ENCODE results near the gene ARHGEF4.
A peak's percentile ranks its signal among the peaks of the same experiment; 100 is the strongest.

Gene ARHGEF4, protein sequence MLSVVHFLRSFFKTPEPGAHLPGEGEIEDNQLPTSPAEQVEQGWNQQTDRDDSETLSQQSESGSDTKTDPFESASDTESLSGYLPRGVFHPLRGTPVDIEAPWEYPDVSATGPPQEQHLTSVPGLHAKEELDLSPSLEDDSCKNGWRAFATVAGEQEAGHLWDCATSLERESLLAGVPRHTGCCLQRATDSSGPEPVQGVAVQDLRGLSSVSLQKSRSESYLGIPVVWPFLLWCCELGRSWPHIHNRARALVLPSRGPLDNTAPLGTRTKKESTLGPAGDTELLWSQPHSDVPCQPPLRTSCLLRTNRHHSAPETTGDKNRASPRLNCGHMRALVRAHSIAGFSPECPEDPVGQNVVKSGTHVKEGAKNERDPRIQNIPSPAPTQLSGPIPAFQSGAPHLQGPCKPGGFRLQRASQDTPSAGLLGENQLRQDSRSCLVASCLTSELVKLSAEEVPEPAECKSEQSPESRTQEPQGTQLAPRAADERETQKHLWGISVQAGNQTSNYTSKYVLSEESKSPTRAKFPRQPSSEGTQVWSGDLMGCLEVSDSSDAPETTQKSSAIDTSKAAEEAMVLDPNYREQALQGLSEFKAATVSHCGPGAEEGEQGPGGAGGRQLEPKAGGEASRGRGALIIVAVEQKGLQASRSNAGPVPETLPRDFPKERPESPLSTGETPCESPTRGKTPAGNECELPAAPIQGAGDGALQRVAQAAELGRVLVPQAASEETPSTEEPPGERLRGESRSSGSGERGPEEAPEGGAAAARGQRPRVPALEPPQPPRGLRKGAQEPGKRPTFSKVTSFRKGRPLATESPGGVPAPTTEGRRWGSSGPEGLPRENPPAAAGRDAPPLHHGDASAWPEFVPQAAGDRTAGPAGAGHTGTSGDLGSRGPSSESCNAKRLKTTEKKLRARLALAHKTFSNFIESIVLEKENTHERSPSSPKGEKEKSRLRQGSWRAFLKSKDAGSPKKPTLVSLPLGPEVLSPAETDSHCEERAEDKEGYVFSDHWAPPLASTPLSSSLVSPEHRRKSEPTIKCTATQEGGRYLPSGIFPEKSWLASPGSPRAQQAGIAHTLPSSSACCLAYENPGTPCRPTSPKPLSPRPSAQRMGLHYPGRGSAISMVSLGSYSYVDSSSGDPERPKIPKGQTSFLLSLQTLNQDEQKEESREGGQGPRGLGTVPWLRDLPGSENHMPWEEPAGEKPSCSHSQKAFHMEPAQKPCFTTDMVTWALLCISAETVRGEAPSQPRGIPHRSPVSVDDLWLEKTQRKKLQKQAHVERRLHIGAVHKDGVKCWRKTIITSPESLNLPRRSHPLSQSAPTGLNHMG (N-terminal part only)

DNA sequence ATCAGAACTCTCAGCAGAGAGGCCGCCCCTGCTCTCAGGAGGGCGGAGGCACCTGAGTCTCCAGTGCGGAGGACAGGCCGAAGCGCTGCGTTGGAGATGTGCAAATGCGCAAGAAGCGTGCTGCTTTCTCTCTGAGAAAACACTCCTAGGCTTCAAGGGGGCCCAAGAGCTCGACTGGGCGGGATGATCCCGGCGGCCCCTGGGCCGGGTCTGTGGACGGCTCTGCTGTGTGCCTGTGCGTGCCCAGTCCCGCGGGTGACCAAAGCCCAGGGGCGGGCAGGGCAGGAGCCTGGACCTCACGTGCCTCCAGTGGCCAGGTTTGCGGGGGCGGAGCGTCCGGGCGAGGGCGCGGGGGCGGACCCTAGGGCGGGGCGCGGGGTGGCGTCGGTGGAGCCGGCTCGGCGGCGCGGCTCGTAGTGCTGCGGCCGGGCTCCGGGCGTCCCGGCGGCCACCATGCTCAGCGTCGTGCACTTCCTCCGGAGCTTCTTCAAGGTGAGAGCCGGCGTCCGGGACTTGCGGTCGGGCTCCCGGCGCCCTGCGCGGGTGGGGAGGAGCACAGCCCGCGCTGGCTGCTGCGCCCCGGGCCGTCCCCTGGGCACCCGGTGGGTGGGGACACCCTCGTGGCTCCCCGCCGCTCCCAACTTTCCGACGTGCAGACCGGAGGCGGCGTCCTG is at the start of gene ARHGEF4:
Gene ARHGEF4 (plus strand): TSS at position 414 of the 674 bp plus-strand sequence. CDS start 40 bp downstream, at position 454.
- peak within 1 kb of the TSS; percentile 48 for H3K4me3 ChIP-seq (ENCODE audit: low read length)
- TF ChIP-seq, protein P1, sequence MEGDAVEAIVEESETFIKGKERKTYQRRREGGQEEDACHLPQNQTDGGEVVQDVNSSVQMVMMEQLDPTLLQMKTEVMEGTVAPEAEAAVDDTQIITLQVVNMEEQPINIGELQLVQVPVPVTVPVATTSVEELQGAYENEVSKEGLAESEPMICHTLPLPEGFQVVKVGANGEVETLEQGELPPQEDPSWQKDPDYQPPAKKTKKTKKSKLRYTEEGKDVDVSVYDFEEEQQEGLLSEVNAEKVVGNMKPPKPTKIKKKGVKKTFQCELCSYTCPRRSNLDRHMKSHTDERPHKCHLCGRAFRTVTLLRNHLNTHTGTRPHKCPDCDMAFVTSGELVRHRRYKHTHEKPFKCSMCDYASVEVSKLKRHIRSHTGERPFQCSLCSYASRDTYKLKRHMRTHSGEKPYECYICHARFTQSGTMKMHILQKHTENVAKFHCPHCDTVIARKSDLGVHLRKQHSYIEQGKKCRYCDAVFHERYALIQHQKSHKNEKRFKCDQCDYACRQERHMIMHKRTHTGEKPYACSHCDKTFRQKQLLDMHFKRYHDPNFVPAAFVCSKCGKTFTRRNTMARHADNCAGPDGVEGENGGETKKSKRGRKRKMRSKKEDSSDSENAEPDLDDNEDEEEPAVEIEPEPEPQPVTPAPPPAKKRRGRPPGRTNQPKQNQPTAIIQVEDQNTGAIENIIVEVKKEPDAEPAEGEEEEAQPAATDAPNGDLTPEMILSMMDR (conservative IDR thresholded peaks at IDR 0.05; ENCODE audit: low read depth, low read length) = no peak
- DNase-seq (ENCODE audit: low read depth) = no peak

DNA sequence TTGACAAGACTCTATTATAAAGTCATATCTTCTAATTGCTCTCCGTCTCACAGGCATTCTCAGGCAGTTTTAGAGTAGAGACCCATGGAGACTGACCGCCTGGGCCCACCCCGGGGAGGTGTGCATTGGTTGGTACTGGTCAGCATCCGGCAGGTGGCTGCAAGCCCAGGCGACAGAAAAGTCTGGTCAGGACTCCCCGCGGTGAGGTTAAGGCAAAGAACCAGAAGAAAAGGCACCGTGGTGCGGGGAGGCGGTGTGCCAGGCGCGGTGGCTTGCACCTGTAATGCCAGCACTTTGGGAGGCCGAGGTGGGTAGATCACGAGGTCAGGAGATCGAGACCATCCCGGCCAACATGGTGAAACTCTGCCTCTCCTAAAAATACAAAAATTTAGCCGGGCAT is 48.9 kb upstream of the ARHGEF4 start:
- no peak for DNase-seq (ENCODE audit: low read depth)
- TF ChIP-seq, protein P1 (conservative IDR thresholded peaks at IDR 0.05; ENCODE audit: low read depth, low read length) = no peak
- no peak overlapping the region for H3K4me3 ChIP-seq (ENCODE audit: low read length)

- TF ChIP-seq, protein P1 (conservative IDR thresholded peaks at IDR 0.05; ENCODE audit: low read depth, low read length) = no peak
- DNase-seq (ENCODE audit: low read depth) = no peak
- H3K4me3 ChIP-seq (ENCODE audit: low read length) = no peak overlapping the region
Measured at GRCh38 chr2:130790312-130790711, 46.4 kb upstream of the ARHGEF4 start.

- TF ChIP-seq, protein P1 (conservative IDR thresholded peaks at IDR 0.05; ENCODE audit: low read depth, low read length) = no peak
- H3K4me3 ChIP-seq (ENCODE audit: low read length) = no peak overlapping the region
- DNase-seq (ENCODE audit: low read depth) = no peak
Measured at GRCh38 chr2:130790804-130791616, 45.7 kb upstream of the ARHGEF4 start.

GRCh38 chr2:130791617-130791939 is 45.1 kb upstream of the ARHGEF4 start:
- no peak for DNase-seq (ENCODE audit: low read depth)
- TF ChIP-seq, protein P1 (conservative IDR thresholded peaks at IDR 0.05; ENCODE audit: low read depth, low read length) = no peak
- H3K4me3 ChIP-seq (ENCODE audit: low read length) = no peak overlapping the region

Measured in retinal pigment epithelial cell (primary cell).